ENCODE data around the gene CRCP. TPM values are rescaled to one million over a fixed set of nuclear protein-coding genes. Genes with fewer than 3 reads are reported as not detected.

The CRCP gene
- total and polyA plus RNA-seq, 4 donors = 13.0 to 52.6 (median 18.4) TPM

GRCh38 chr7:66143876-66144332 is 29.3 kb downstream of the CRCP start:
- Histone ChIP-seq H3K36me3 (ENCODE audit: control insufficient read depth in 4 of 4, insufficient read depth in 3 of 4, low read depth in 1 of 4, low read length in 3 of 4) (peaks cover 2 to 10% (median 4%) of the 10 kb centered on the region in 4 donors), H3K4me1 (ENCODE audit: control insufficient read depth in 4 of 4, insufficient read depth in 4 of 4, low read length in 3 of 4) (peaks cover 14 to 53% (median 29%) of the 10 kb centered on the region in 4 donors), H3K27ac (ENCODE audit: low read depth in 1 of 2, low read length in 2 of 2) (peak overlapping the region; percentile 93 to 97), H3K4me3 (ENCODE audit: low read depth in 1 of 3, low read length in 3 of 3) (no peak overlapping the region), H3K27me3 (ENCODE audit: control insufficient read depth in 4 of 4, insufficient read depth in 4 of 4, low read length in 3 of 4) (no peaks in the 10 kb centered on the region), H3K9me3 (ENCODE audit: control insufficient read depth in 4 of 4, low read length in 3 of 4) (no peaks in the 10 kb centered on the region), H3K9ac (ENCODE audit: low read depth in 1 of 2, low read length in 2 of 2) (no peak overlapping the region)
- peak; percentile 26 to 51 for TF ChIP-seq HNF4A (conservative IDR thresholded peaks at IDR 0.05)
- no peak for TF ChIP-seq RXRA (IDR thresholded peaks at IDR 0.05)
- TF ChIP-seq SP1 (IDR thresholded peaks at IDR 0.05) = peak; percentile 8
- WGBS = 89% methylated on average over 2 of the region's 2 CpGs
- no peak for DNase-seq (ENCODE audit: low spot score)

DNA sequence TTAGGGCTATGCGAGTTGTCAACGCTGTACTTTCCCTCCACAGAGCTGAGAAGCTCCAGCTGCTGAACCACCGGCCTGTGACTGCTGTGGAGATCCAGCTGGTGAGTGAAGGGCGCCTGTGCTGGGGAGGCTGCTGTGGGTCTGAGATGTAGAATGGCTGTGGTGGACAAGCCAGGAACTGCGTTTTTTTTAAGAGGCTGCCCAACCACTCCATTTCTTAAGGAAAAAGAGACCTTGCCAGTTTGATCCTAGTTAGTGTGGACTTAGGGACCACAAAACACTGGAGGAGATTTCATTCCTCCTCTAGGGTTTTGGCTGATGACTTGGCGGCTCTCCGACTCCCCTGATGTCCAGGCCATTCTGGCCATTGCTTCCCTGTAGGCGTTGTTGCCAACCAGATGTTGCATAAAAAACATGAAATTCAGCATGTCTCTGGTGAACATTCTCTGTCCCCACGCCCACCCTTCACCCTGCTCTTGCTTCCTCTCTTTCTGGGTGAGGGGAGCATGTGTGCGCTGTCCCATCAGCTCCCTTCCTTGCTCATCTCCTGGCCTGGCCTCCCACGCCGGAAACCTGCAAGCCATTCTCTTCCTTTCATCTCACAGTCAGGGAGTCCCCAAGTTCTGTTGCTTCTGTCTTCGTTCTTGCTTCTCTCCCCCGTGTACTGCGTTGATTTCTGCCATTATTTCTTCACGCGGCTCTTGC is 30.9 kb downstream of the CRCP start:
- Histone ChIP-seq H3K9ac (ENCODE audit: low read depth in 1 of 2, low read length in 2 of 2) (peak overlapping the region in 1 of 2 donors; percentile 14), H3K27ac (ENCODE audit: low read depth in 1 of 2, low read length in 2 of 2) (peak overlapping the region; percentile 93 to 97), H3K27me3 (ENCODE audit: control insufficient read depth in 4 of 4, insufficient read depth in 4 of 4, low read length in 3 of 4) (no peaks in the 10 kb centered on the region), H3K4me3 (ENCODE audit: low read depth in 1 of 3, low read length in 3 of 3) (no peak overlapping the region), H3K36me3 (ENCODE audit: control insufficient read depth in 4 of 4, insufficient read depth in 3 of 4, low read depth in 1 of 4, low read length in 3 of 4) (peaks cover 2 to 10% (median 2%) of the 10 kb centered on the region in 4 donors), H3K4me1 (ENCODE audit: control insufficient read depth in 4 of 4, insufficient read depth in 4 of 4, low read length in 3 of 4) (peaks cover 18 to 62% (median 36%) of the 10 kb centered on the region in 4 donors), H3K9me3 (ENCODE audit: control insufficient read depth in 4 of 4, low read length in 3 of 4) (no peaks in the 10 kb centered on the region)
- no peak for DNase-seq (ENCODE audit: low spot score)
- WGBS = 91% methylated on average over 17 of the region's 17 CpGs
- TF ChIP-seq, protein P1, sequence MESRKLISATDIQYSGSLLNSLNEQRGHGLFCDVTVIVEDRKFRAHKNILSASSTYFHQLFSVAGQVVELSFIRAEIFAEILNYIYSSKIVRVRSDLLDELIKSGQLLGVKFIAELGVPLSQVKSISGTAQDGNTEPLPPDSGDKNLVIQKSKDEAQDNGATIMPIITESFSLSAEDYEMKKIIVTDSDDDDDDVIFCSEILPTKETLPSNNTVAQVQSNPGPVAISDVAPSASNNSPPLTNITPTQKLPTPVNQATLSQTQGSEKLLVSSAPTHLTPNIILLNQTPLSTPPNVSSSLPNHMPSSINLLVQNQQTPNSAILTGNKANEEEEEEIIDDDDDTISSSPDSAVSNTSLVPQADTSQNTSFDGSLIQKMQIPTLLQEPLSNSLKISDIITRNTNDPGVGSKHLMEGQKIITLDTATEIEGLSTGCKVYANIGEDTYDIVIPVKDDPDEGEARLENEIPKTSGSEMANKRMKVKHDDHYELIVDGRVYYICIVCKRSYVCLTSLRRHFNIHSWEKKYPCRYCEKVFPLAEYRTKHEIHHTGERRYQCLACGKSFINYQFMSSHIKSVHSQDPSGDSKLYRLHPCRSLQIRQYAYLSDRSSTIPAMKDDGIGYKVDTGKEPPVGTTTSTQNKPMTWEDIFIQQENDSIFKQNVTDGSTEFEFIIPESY (IDR thresholded peaks at IDR 0.05) = no peak
- no peak for TF ChIP-seq TAF1 (conservative IDR thresholded peaks at IDR 0.05)
- no peak for TF ChIP-seq FOXA1 (IDR thresholded peaks at IDR 0.05)
- TF ChIP-seq, protein P2, sequence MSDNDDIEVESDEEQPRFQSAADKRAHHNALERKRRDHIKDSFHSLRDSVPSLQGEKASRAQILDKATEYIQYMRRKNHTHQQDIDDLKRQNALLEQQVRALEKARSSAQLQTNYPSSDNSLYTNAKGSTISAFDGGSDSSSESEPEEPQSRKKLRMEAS (IDR thresholded peaks at IDR 0.05) = no peak
- TF ChIP-seq NR2F2 (IDR thresholded peaks at IDR 0.05) = no peak
- TF ChIP-seq GABPA (IDR thresholded peaks at IDR 0.05 in 1 of 2, conservative IDR thresholded peaks at IDR 0.05 in 1 of 2) = no peak
- TF ChIP-seq YY1 (IDR thresholded peaks at IDR 0.05) = no peak
- no peak for TF ChIP-seq HNF4G (IDR thresholded peaks at IDR 0.05)
- TF ChIP-seq HNF4A (conservative IDR thresholded peaks at IDR 0.05) = no peak
- no peak for TF ChIP-seq RAD21 (IDR thresholded peaks at IDR 0.05)
- TF ChIP-seq REST (IDR thresholded peaks at IDR 0.05) = no peak
- no peak for TF ChIP-seq SP1 (IDR thresholded peaks at IDR 0.05)
- TF ChIP-seq RXRA (IDR thresholded peaks at IDR 0.05) = no peak

Data from liver (tissue), 9 donors.